ENCODE data around the gene LRFN3.

GRCh38 chr19:35978832-35979365, 42.7 kb downstream of the LRFN3 start:
- TF ChIP-seq POLR2AphosphoS5 (IDR thresholded peaks at IDR 0.05) (no peak), POLR2A (IDR thresholded peaks at IDR 0.05) (no peak), CTCF (IDR thresholded peaks at IDR 0.05 in 8 of 11, conservative IDR thresholded peaks at IDR 0.05 in 3 of 11) (no peak)
